ENCODE results near the gene STAM2. TPM values are rescaled to one million over a fixed set of nuclear protein-coding genes. Genes with fewer than 3 reads are reported as not detected.
"Not testable (repeated sequence)": the region's sequence is repeated elsewhere in the genome, so short reads cannot be mapped to it uniquely, and the experiment has no call there.

STAM2 gene
- total RNA-seq, 1 donor from 2014 or later, result 22.6 TPM

DNA sequence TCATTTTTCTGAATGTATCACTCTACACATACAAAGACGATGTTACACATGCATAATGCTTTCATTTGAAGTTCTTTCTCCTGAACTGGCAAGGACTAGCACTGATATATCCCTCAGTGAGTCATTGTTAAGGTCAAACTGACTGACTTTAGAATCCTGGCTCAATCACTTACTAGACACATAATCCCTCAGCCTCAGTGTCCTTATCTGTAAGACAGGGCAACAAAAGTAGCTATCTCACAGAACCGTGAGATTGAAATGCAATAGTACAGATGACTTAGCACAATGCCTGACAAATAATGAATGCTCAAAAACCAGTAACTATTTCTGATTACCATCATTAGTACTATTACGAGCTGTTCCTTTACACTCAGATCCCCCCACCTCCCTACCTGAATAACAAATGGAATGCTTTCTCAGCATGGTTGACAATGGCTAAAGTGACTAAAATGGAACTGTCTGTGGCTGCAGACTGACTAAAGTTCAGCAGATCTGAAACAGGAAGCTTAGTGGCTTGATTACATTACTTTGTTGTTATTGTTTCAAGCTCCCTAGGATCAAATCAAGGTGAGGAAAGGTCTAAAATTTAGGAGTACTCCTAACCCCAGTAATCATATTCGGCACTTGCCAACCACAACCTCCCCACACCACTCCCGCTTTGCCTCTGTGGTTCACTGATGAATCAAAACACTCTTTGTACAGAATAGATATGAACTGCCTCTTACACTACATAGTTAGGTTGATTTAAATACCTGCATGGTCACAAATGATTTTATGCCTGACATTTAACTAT, 40.9 kb downstream of the STAM2 start:
- intact Hi-C loops (cut with DNase I), result no loop called here
- ATAC-seq (ENCODE audit: poor library complexity) (no peak), DNase-seq (no peak)

DNA sequence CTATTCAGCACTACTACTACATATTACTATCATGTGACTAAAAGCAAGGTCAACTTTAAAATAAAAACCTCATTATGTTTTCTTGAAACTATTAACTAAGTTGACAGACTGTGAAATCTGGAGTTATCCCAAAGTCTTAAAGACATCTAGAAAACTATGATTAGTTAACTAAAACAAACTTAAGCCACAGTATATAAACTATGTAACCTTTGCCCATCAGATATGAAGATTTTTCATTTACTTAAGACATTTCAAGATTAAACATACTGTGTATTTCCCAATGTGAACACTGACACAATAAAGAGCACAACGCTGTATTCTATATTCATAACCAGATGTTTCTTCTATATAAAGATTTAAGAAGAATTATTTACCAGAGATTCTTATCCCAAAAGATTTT, 43.3 kb downstream of the STAM2 start:
- DNase-seq (no peak), ATAC-seq (ENCODE audit: poor library complexity) (no peak)
- intact Hi-C loops (cut with DNase I), result no loop called here

DNA sequence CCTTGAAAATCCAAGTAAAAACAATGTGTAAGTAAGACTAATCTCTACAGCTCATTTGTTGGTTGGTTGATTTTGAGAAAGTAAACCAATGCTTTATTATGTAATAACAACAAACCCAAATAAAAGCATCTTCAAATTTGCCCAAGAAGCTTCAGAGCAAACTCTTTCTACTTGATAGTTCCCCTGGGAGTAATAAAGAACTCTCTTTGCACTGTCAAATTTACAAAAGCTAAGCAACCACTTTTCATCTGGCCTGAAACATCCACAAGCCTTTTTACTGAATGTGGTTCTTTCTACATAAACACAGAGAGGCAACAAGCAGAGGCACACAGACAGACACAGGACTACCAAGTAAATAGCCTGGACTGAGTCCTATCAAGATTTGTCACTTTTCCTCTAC, 47.9 kb downstream of the STAM2 start:
- ATAC-seq (ENCODE audit: poor library complexity), result no peak
- intact Hi-C loops (cut with DNase I), result no loop called here
- DNase-seq, result no peak

DNA sequence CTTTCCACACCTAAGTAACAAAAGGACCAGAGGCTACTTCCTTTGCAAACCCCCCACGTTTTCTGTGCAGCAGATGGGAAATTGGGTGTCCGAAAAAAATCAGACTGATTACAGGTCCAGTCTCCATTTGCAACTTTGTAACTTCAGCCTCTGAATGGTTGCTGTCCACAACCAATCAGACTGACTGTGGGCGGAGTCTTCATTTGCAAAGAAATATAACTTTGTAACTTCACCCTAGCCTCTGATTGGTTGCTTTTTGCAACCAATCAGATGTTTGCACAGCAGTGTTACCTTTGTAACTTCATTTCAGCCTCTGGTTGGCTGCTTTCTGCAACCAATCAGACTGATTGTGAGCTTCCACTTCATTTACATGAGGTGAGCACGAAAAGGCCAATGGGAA, 48.9 kb downstream of the STAM2 start:
- no peak for ATAC-seq (ENCODE audit: poor library complexity)
- no peak for DNase-seq
- intact Hi-C loops (cut with DNase I), result no loop called here

DNA sequence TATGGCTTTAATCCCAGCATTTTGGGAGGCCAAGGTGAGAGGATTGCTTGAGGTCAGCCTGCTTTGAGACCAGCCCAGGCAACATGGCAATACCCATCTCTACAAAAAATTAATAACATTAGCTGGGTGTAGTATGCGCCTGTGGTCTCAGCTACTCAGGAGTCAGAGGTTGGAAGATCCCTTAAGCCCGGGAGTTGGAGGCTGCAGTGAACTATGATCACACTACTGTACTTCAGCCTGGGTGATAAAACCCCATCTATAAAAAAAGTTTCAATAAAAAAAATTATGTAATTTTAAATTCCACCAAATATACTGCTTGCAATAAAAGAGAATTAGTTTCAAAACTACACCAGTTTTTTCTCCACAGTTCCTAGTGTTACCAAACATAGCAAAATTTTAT, 53.4 kb downstream of the STAM2 start:
- intact Hi-C loops (cut with DNase I), result no loop called here
- ATAC-seq (ENCODE audit: poor library complexity) (no peak), DNase-seq (no peak)

DNA sequence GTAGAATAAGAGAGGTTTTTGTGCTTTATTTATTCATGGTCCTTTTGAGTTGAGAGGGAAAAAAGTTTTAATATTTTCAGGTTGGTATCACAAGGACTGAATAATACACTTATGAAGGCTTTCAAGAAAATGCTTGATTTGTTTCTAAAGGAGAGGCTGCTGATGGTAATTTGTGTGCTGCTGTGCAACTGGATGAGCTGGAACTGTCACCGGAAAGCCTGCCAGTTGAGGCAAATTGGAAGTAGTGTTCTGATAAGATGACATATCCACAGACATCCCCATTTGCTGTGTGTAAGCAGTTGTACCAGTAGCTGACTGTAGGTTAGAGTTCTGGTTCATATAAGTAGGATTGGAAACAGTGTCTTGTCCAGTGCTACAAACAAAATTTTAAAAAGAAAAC, 55.1 kb downstream of the STAM2 start:
- ATAC-seq (ENCODE audit: poor library complexity) (no peak), DNase-seq (no peak)
- intact Hi-C loops (cut with DNase I), result no loop called here

DNA sequence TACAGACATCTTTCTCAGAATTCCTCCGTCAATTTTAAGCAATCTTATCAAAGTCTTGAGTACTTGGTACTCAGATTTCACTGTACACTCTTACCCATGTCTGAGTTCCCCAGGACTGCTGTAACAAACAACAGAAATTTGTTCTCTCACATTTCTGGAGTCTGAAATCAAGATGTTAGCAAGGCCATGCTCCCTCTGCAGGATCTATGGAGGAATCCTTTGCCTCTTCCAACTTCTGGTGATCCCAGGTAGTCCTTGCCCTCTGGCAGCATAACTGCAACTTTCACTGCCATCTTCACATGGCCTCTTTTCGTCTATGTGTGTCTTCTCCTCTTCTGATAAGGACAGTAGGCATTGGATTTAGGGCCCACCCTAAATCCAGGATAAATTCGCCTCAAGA, 59.6 kb downstream of the STAM2 start:
- DNase-seq (no peak), ATAC-seq (ENCODE audit: poor library complexity) (no peak)
- intact Hi-C loops (cut with DNase I), result no loop called here

DNA sequence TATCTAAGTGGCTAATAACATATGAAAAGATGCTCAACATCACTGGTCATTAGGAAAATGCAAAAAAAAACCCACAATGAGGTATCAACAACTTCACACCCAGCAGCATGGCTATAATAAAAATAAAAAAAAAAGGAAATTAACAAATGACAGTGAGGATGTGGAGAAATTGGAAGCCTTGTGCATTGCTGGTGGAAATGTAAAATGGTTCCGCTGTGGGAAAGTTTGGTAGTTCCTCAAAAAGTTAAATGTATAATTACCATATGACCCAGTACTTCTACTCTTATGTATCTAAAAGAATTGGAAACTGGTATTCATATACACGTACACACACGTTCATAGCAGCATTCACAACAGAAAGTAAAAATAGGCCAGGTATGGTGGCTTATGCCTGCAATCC, 61.2 kb downstream of the STAM2 start:
- ATAC-seq (ENCODE audit: poor library complexity), result no peak
- no peak for DNase-seq
- intact Hi-C loops (cut with DNase I), result no loop called here

DNA sequence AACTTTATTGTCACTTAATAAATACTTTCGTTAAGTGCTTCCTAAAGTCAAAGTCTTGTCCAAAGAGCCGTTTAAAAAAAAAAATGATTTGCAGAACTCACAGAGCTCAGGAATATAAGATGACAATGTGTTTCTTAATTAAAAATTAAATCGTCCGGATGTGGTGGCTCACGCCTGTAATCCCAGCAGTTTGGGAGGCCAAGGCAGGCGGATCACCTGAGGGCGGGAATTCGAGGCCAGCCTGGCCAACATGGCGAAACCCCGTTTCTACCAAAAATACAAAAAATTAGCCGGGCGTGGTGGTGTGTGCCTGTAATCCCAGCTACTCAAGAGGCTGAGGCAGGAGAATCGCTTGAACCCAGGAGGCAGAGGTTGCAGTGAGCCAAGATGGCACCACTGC, 68.4 kb downstream of the STAM2 start:
- ATAC-seq (ENCODE audit: poor library complexity); DNase-seq; intact Hi-C loops (cut with DNase I): not testable (repeated sequence)

DNA sequence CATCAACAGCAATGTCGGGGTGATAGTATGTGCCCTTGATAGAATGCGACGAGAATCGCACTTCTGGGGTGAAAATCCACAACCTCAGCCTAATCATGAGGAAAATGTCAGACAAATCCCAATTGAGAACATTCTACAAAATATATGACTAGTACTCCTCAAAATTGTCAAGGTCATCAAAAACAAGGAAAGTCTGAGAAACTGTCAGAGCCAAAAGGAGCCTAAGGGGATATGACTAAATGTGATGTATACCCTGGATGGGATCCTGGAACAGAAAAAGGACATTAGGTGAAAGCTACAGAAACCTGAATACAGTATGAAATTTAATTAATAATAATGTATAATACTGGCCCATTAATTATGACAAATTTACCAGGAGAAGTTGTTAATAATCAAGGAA, 69.1 kb downstream of the STAM2 start:
- no peak for ATAC-seq (ENCODE audit: poor library complexity)
- DNase-seq, result no peak
- intact Hi-C loops (cut with DNase I), result no loop called here

DNA sequence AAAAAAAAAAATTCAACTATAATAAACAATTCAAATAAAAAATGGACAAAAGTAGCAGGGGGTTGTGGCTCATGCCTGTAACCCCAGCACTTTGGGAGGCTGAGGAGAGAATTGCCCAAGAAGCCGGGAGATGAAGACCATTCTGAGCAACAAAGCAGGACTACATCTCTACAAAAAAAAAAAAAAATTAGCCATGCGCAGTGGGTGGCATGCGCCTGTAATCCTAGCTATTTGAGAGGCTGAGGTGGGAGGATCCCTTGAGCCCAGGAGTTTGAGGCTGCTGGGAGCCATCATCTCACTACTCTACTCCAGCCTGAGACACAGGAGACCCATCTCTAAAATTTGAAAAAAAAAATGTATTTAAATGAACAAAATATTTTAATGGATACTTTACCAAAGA, 72.3 kb downstream of the STAM2 start:
- ATAC-seq (ENCODE audit: poor library complexity), result no peak
- intact Hi-C loops (cut with DNase I), result no loop called here
- DNase-seq, result no peak

DNA sequence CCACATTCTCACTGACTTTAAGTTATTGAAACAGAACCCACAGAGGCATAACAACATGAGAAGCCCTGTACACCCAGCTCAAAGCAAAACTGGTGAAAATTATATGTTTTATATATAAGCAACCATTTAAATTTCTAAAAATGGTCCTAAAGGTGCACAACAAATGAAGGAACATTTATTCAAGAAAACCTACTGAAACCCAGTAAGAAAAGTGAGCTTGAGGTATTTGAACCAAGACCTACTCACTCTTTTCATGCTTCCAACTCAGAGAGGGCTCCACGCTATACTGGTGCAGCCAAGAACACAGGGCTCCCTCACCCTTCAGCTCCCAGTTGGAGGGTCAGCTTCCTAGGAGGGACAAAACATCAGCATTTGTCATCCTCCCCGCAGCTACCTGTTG, 74.6 kb downstream of the STAM2 start:
- DNase-seq (no peak), ATAC-seq (ENCODE audit: poor library complexity) (no peak)
- intact Hi-C loops (cut with DNase I), result no loop called here

DNA sequence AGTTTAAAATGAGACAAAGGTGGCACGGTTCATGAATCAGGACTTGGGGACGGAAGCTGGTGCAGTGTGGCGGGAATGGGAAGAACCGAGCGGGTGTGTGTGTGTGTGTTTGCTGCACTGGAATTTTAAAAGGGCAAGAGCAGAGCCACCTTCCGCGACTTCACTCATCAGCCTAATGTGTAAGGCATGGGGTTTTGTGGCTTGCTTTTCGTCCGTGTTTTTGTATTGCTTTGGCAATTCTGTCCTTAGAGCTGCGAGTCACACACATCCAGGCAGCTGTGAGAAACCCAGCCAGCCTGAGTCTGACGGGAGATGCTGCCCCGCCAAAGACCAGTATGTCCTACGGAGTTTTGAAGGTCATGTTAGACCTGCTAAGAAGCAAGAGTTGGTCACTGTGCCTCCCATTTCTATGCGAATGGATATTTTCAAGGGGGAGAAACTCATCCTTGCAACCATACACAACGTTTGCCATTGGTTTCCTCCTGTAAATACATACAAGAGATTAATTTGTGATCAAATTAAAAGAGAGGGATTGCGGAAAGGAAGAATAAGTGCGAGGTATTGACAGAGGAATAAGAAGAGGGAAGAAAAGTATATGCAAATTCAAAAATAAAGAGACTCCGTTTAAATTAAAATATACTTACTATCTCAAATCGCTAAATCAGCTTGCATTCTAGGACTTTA, 76.1 kb downstream of the STAM2 start:
- no peak for ATAC-seq (ENCODE audit: poor library complexity)
- intact Hi-C loops (cut with DNase I), result no loop called here

DNA sequence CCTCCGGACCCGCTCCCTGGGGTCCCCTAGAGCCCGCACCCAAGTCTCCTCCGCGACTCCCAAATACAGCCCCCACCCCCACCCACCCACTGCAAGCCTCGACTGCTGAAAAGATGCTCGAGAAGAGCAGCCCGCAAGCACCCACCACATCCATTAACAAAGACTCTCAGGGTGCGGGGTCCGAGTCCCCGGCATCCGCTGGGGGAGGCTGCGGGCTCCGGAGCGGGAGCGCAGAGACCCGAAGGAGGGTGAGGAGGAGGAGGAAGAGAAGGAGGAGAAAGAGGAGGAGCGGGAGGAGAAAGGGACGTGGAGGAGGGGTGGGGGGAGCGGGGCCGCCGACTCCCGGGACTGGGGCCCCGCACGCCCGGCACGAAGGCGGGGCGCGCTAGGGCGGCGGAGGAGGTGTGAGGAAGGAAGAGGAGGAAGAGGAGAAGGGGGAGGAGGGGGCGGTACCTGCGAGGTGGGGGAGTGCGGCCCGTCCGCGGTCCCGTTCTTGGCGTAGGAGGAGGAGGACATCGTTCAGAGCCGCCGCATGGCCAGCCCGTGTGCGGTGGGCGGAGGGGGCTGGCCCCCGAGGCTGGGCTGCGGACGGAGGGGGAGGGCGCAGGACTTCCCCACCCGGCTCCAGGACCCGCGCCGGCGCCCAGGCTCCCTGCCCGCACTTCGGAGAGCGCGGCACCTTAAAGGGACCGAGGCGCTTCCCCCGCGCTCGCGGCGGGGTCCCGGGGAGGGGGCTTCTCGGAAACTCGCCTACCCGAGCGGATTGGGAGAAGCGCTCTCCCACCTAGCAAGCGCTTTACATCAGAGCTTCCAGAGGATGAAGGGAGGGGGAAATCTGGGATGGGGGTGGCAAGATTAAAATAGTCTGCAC, 76.8 kb downstream of the STAM2 start, which contains the start of gene CACNB4:
CACNB4 (minus strand) TSS at position 549 of the 871 bp plus-strand sequence.
- DNase-seq (peak; percentile 47), ATAC-seq (ENCODE audit: poor library complexity) (peak; percentile 62)
- intact Hi-C loops (cut with DNase I), result no loop called here

More for the DNA sequence above, 76.1 kb downstream of the STAM2 start:
- DNase-seq, result no peak

DNA sequence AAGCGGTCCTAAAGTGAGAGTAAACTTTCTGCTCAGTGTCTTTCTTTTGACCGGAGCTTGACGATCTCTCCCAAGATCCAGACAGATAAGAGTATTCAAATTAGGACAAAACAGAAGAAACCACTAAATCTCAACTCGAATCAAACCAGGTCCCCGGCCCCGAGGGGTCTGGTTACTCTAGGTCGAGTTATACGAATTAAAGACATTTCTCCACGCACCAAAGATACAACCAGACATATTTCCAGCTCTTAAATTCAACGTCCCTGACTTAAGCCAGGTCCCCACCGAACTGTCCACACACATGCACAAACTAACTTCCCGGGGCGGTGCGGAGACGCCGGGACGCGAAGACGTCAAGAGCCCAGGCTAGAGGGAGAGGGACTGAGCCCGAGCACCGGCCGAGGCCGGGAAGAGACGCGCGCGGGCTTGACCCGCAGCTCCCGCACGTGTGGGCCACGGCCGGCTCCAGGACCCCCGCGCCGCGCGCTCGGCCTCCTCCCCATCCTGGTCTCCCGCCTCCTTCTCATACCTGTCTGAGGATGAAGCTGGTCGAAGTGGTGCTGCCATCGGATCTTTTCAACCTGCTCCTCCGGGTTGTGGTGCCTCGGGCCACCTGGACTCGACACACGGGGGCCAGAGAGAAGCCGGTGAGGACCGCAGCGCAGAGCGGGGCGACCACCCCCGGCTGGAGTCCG, 77.6 kb downstream of the STAM2 start:
- intact Hi-C loops (cut with DNase I), result no loop called here
- DNase-seq (peak; percentile 61), ATAC-seq (ENCODE audit: poor library complexity) (peak; percentile 85)

DNA sequence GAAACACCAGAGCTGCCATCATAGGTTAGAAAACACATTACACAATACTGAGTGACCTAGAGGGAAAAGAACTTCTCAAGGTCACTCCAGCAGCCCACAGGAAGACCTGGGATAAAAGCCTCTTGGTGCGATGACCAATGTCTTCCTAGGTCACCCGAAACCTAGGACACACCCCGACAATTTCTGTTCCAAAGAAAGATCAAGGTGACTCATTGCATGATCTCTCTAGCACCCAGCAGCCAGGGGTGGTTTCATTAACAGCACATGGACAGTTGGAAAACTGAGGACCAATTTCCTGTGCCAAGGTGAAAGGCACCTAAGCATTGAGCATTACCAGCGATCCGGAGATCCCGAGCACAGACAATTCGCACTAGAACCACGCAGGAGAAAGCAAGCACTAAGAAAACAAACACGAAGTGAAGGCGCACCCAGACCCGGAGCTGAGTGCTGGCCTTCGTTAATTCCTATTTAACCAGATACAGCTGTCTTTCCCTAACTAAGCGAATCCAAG, 78.2 kb downstream of the STAM2 start:
- peak; percentile 51 for ATAC-seq (ENCODE audit: poor library complexity)
- DNase-seq, result no peak
- intact Hi-C loops (cut with DNase I), result no loop called here

DNA sequence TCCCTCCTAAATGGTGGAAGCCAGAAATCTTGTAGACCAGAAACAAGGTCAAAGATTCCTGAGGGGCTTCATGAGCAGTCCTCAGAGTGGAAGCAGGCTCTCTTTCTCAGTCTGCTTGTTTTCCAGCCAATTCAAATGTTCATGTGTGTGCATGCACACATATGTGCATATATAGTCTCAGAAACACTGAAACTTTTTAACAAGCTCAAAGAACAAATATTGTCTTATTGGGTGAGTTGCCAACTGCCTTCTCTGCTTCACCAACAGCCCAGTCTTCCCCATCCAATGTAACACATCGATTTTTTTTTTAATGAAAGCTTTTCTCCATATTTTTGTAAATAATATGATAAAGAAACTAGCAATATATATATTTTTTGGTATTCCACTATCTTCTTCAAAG, 80.4 kb downstream of the STAM2 start:
- ATAC-seq (ENCODE audit: poor library complexity), result no peak

DNA sequence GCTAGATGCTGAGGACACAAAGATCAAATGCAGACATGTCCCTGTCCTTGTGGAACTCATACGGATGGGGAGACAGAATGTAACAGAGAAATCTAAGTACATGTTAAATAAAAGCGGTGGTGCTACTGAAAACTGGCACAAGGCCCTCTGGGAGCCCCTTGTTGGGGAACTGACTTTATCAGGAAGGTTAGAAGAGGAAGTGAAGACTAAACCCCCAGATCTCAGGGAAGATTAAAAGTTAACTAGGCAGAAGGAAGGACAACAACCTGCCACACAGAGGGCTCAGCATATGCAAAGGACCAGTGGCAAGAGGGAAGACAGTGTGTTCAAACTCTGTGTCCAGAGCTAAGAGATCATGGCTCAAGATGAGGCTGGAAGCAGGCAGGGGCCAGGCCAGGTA, 81.5 kb downstream of the STAM2 start:
- ATAC-seq (ENCODE audit: poor library complexity) (no peak), DNase-seq (no peak)
- intact Hi-C loops (cut with DNase I), result no loop called here

More for the DNA sequence above, 80.4 kb downstream of the STAM2 start:
- intact Hi-C loops (cut with DNase I), result no loop called here
- DNase-seq, result no peak

DNA sequence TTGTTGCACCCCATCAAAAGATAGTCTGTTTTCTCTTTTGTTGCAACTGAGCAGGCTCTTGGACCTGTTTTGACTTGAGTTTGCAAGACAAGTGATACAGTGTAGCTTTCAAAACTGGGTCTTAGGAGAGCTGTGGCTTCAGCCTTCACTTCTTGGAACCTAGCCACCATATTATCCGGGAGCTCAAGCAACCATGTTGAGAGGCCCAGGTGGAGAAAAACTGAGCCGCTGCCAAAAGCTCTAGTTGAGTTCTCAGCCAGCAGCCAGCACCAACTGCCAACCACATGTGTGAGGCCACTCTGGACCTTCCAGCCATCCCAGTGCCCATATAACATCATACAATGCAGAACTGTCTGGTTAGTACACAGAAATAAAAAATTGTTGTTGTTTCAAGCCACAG, 82.1 kb downstream of the STAM2 start:
- ATAC-seq (ENCODE audit: poor library complexity), result no peak

More for the DNA sequence above, 82.1 kb downstream of the STAM2 start:
- no peak for DNase-seq
- intact Hi-C loops (cut with DNase I), result no loop called here
